K562 treated with DMSO at 1 percent for 48 hours (cell line): ENCODE data around the gene TMEM38A. TPM values are rescaled to one million over a fixed set of nuclear protein-coding genes. Genes with fewer than 3 reads are reported as not detected.

Experiments
- total RNA-seq: library from RNA; unstranded; fragments of 300-600 nt; gene quantifications from 2 replicates; pipeline ENCODE4 v1.2.3, GENCODE V29; 2022; ENCODE audit warnings: low replicate concordance; ENCODE audit errors: extremely low read depth

The TMEM38A gene
- total RNA-seq = not detected in 2 replicates

GRCh38 chr19:16660763-16661479, at the start of gene TMEM38A:
Gene TMEM38A (plus strand): TSS chr19:16661139. CDS start chr19:16661218, 79 bp downstream.

GRCh38 chr19:16628183-16628983, 32.6 kb upstream of the TMEM38A start, which contains the start of gene MED26:
Gene MED26 (minus strand): TSS chr19:16628204. CDS start chr19:16627943, 261 bp downstream.

GRCh38 chr19:16659832-16660708, 869 bp upstream of the TMEM38A start, which contains the start of gene SMIM7:
Gene SMIM7 (minus strand): TSS chr19:16660144. CDS start chr19:16660110, 34 bp downstream.

Other genes with a start within 250 kb of the TMEM38A start
- not detected in 2 replicates for gene EPS15L1, start 189.2 kb upstream of the TMEM38A start, total RNA-seq
- not detected in 2 replicates for gene CALR3, start 165.0 kb upstream of the TMEM38A start, total RNA-seq
- not detected in 2 replicates for gene C19orf44, start 164.7 kb upstream of the TMEM38A start, total RNA-seq
- gene CHERP, start 118.7 kb upstream of the TMEM38A start, total RNA-seq = 213 TPM in 1 of 2 replicates, not detected in the other
- not detected in 2 replicates for gene SLC35E1, start 88.7 kb upstream of the TMEM38A start, total RNA-seq
- gene MED26, start 32.9 kb upstream of the TMEM38A start, total RNA-seq = not detected in 2 replicates
- not detected in 2 replicates for gene SMIM7, start 995 bp upstream of the TMEM38A start, total RNA-seq
- gene NWD1, start 58.7 kb downstream of the TMEM38A start, total RNA-seq = not detected in 2 replicates
- gene SIN3B, start 168.3 kb downstream of the TMEM38A start, total RNA-seq = not detected in 2 replicates
- gene F2RL3, start 227.9 kb downstream of the TMEM38A start, total RNA-seq = not detected in 2 replicates